HG03064 (cell line): ENCODE measurements around the gene TULP4.

Experiments used
- ATAC-seq: cut with Tn5 transposase; IDR thresholded peaks from one replicate; pipeline ENCODE4 v1.9.1; 2021; ENCODE audit warnings: low read depth; ENCODE audit not compliant: unreplicated experiment

The TULP4 gene

GRCh38 chr6:158413814-158414565 is 101.7 kb downstream of the TULP4 start:
- no peak for ATAC-seq

GRCh38 chr6:158414851-158415262 is 102.6 kb downstream of the TULP4 start:
- ATAC-seq: no peak

- ATAC-seq: no peak
These were observed 103.4 kb downstream of the TULP4 start for GRCh38 chr6:158415666-158416065.

- ATAC-seq: no peak
These were observed 104.9 kb downstream of the TULP4 start for GRCh38 chr6:158416883-158417759.

GRCh38 chr6:158417760-158418098 is 105.5 kb downstream of the TULP4 start:
- no peak for ATAC-seq

GRCh38 chr6:158418501-158418900 is 106.2 kb downstream of the TULP4 start:
- no peak for ATAC-seq

GRCh38 chr6:158419339-158419909 is 107.2 kb downstream of the TULP4 start:
- no peak for ATAC-seq

GRCh38 chr6:158421381-158421780 is 109.1 kb downstream of the TULP4 start:
- ATAC-seq: no peak

GRCh38 chr6:158422629-158423238 is 110.5 kb downstream of the TULP4 start:
- no peak for ATAC-seq

- no peak for ATAC-seq
These were observed 118.8 kb downstream of the TULP4 start for GRCh38 chr6:158431036-158431435.

- no peak for ATAC-seq
These were observed 119.3 kb downstream of the TULP4 start for GRCh38 chr6:158431560-158431959.

GRCh38 chr6:158437571-158437970 is 125.3 kb downstream of the TULP4 start:
- ATAC-seq: no peak

GRCh38 chr6:158438226-158438625 is 126.0 kb downstream of the TULP4 start:
- no peak for ATAC-seq

- ATAC-seq: peak; percentile 96
These were observed 127.0 kb downstream of the TULP4 start for GRCh38 chr6:158439255-158439654.

- ATAC-seq: no peak
These were observed 129.5 kb downstream of the TULP4 start for GRCh38 chr6:158441716-158442215.

GRCh38 chr6:158442306-158442705 is 130.0 kb downstream of the TULP4 start:
- ATAC-seq: no peak

- ATAC-seq: no peak
These were observed 133.3 kb downstream of the TULP4 start for GRCh38 chr6:158445426-158446085.

- no peak for ATAC-seq
These were observed 136.6 kb downstream of the TULP4 start for GRCh38 chr6:158448856-158449255.

GRCh38 chr6:158452191-158452590 is 139.9 kb downstream of the TULP4 start:
- ATAC-seq: no peak

GRCh38 chr6:158457131-158457530 is 144.9 kb downstream of the TULP4 start:
- ATAC-seq: no peak
